Breast epithelium (tissue), 3 donors: ENCODE measurements around the gene ZNF23.

Experiments used
- POLR2AphosphoS5 ChIP-seq, 3 donors: sonication (generic); formaldehyde crosslinking; IDR thresholded peaks; one replicate each; pipeline ENCODE4 v1.6.1; 2017; ENCODE audit warnings: antibody characterized with exemption in 3 of 3
- TF ChIP-seq, protein P1 (sequence below), 3 donors: fragments of 450-650 bp; IDR thresholded peaks; one replicate each; pipeline ENCODE4 v1.5.1; 2016 to 2017; ENCODE audit warnings: antibody characterized with exemption in 3 of 3, mild to moderate bottlenecking in 3 of 3, moderate library complexity in 3 of 3

DNA sequence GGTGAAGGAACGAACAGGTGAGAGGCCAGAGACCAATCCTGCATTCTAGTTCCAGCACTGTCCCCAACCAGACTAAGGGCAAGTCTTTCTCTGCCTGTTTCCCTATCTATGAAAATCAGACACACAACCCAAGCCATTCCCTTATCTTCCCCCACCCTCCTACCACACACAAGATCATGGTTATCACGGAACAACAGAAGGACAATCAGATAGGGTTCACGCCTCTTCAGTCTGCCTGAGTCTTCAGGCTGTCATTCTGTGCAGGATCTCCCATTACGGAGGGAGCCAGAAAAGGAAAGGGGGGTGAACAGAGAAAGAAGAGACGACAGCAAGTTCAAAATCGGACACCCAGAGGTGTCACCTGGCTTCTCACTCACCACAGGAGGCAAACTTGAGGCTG lies 31.3 kb downstream of the ZNF23 start:
- TF ChIP-seq, protein P1, sequence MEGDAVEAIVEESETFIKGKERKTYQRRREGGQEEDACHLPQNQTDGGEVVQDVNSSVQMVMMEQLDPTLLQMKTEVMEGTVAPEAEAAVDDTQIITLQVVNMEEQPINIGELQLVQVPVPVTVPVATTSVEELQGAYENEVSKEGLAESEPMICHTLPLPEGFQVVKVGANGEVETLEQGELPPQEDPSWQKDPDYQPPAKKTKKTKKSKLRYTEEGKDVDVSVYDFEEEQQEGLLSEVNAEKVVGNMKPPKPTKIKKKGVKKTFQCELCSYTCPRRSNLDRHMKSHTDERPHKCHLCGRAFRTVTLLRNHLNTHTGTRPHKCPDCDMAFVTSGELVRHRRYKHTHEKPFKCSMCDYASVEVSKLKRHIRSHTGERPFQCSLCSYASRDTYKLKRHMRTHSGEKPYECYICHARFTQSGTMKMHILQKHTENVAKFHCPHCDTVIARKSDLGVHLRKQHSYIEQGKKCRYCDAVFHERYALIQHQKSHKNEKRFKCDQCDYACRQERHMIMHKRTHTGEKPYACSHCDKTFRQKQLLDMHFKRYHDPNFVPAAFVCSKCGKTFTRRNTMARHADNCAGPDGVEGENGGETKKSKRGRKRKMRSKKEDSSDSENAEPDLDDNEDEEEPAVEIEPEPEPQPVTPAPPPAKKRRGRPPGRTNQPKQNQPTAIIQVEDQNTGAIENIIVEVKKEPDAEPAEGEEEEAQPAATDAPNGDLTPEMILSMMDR (IDR thresholded peaks at IDR 0.05) = no peak
- no peak for TF ChIP-seq POLR2AphosphoS5 (IDR thresholded peaks at IDR 0.05)
